ENCODE data around the gene PLSCR5.

DNA sequence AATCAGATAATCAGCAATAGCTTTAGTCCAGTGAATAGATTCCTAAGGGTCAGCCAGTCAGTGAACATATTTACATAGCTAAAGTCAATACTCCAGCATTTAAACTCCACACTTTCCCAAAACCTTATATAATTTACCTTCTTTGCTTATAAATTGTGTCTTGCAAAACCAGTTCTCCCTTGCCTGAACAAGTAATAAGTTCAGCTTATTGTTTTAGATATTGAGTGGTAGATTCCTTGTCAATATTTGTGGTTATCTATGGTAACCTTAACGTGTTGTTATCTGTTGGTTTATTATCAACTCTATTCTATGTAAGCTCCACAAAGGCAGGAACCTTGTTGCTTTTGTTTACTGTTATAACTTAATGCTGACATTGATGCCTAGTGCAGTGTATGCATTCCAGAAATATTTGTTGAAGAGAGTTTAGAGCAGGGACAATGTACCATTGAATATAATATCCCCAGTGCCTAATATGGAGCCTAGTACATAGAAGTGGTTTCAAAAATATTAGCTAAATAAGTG lies 24.0 kb downstream of the PLSCR5 start:
- TF ChIP-seq, protein P1, sequence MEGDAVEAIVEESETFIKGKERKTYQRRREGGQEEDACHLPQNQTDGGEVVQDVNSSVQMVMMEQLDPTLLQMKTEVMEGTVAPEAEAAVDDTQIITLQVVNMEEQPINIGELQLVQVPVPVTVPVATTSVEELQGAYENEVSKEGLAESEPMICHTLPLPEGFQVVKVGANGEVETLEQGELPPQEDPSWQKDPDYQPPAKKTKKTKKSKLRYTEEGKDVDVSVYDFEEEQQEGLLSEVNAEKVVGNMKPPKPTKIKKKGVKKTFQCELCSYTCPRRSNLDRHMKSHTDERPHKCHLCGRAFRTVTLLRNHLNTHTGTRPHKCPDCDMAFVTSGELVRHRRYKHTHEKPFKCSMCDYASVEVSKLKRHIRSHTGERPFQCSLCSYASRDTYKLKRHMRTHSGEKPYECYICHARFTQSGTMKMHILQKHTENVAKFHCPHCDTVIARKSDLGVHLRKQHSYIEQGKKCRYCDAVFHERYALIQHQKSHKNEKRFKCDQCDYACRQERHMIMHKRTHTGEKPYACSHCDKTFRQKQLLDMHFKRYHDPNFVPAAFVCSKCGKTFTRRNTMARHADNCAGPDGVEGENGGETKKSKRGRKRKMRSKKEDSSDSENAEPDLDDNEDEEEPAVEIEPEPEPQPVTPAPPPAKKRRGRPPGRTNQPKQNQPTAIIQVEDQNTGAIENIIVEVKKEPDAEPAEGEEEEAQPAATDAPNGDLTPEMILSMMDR (IDR thresholded peaks at IDR 0.05) = no peak
- no peak for TF ChIP-seq POLR2A (IDR thresholded peaks at IDR 0.05)

Measured in lower leg skin (tissue), 3 donors.